T-helper 1 cell treated with Interleukin-12 subunit alpha and Interleukin-12 subunit beta and Interleukin-4 antibody, amounts not matched to agents 30 μg/mL and 1 μg/mL, for 36 hours (primary cell): ENCODE results near the gene HSPA6.
"Not testable (repeated sequence)": the region's sequence is repeated elsewhere in the genome, so short reads cannot be mapped to it uniquely, and the experiment has no call there.

ENCODE experiments used
- H3K27ac Mint-ChIP-seq: one replicate; pipeline ENCODE4 v1.8.0; 2021; ENCODE audit warnings: mild to moderate bottlenecking, mixed read lengths
- H3K27me3 Mint-ChIP-seq: one replicate; pipeline ENCODE4 v1.8.0; 2021; ENCODE audit warnings: low read depth, mixed read lengths
- H3K36me3 Mint-ChIP-seq: one replicate; pipeline ENCODE4 v1.8.0; 2021; ENCODE audit warnings: low read depth, mixed read lengths
- H3K4me1 Mint-ChIP-seq: one replicate; pipeline ENCODE4 v1.8.0; 2021; ENCODE audit warnings: low read depth, mixed read lengths
- H3K4me3 Mint-ChIP-seq: one replicate; pipeline ENCODE4 v1.8.0; 2021; ENCODE audit warnings: mild to moderate bottlenecking, moderate library complexity, mixed read lengths
- H3K9me3 Mint-ChIP-seq: one replicate; pipeline ENCODE4 v1.8.0; 2021; ENCODE audit warnings: mixed read lengths

Gene HSPA6

DNA sequence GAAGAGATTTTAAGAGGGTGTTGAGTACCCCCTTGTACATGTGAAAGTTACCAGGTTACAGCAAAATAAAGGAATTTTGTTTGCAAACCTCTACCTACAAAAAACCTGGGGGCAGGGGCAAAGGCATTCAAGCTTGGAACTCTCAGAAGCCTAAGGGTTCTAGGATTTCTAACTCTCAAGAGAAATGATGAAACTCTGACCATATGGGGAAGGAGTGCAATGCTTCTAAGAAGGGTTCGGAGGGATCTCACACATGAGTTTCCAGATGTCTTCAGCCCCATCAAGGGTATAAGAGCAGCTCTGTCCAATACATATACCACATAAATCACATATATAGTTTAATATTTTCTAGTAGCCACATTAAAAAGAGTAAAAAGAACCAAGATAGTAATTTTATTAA lies 26.4 kb upstream of the HSPA6 start:
- Mint-ChIP-seq H3K36me3 (no peaks in the 10 kb centered on the region), H3K27me3 (peaks cover 64% of the 10 kb centered on the region), H3K9me3 (no peaks in the 10 kb centered on the region), H3K4me1 (peaks cover 7% of the 10 kb centered on the region), H3K4me3 (no peak overlapping the region), H3K27ac (no peak overlapping the region)

DNA sequence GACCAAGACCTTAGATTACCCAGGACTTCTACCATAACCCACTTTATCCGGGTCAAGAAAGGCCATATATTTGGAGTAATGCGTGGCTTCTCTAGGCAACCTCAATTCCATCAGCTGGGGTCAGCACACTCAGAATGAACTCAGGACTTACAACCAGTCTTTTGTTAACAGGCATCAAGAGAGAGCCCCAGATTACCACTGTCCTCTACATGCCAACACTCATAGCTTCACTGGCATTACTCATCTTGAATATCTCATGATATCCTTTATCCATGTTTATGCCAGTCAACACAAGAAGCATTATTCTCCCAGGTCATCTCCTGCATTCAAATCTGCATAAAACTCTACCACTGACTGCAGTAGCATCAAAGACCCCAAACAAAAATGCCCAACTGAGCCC lies 25.7 kb upstream of the HSPA6 start:
- H3K27me3 Mint-ChIP-seq = peaks cover 65% of the 10 kb centered on the region

DNA sequence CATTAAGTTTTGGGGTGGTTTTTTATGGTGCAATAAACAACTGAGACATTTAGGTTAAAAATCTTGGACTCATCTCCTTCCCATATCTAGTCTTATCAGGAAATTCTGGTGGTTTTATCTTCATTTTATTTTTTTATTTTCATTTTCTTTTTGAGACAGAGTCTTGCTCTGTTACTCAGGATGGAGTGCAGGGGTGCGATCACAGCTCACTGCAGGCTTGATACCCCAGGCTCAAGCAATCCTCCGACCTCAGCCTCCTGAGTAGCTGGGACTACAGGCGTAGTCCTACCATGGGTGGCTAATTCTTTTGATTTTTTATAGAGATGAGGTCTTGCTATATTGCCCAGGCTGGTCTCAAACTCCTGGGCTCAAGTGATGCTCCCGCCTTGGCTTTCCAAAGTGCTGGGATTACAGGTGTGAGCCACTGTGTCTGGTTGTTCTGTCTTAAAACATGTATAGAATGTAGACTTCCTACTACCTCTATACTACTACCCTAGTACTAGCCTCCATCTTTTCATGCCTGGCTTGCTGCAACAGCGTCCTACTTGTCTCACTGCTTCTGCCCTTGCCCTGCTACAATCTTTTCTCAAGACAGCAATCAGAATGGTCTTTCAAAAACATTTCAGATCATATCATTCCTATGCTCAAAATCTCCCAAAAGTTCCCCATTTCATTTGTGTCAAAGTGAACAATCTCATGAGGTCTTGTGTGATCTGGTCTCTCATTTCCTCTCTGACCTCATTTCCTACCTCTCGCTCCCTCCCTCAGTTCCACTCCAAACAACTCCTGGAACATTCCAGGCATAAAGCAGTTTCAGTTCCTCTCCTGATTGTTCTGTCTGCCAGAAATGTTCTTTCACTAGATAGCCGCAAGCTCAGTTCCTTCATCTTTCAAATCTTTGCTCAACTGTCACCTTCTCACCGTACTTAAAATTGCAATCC lies 25.0 kb upstream of the HSPA6 start:
- H3K4me1 Mint-ChIP-seq = peaks cover 7% of the 10 kb centered on the region
- no peaks in the 10 kb centered on the region for H3K9me3 Mint-ChIP-seq
- no peak overlapping the region for H3K27ac Mint-ChIP-seq
- H3K4me3 Mint-ChIP-seq = no peak overlapping the region
- no peaks in the 10 kb centered on the region for H3K36me3 Mint-ChIP-seq
- H3K27me3 Mint-ChIP-seq = peaks cover 59% of the 10 kb centered on the region

More for the DNA sequence above, 25.7 kb upstream of the HSPA6 start:
- Mint-ChIP-seq H3K4me1 (peaks cover 7% of the 10 kb centered on the region), H3K27ac (no peak overlapping the region), H3K36me3 (no peaks in the 10 kb centered on the region), H3K9me3 (no peaks in the 10 kb centered on the region), H3K4me3 (no peak overlapping the region)

DNA sequence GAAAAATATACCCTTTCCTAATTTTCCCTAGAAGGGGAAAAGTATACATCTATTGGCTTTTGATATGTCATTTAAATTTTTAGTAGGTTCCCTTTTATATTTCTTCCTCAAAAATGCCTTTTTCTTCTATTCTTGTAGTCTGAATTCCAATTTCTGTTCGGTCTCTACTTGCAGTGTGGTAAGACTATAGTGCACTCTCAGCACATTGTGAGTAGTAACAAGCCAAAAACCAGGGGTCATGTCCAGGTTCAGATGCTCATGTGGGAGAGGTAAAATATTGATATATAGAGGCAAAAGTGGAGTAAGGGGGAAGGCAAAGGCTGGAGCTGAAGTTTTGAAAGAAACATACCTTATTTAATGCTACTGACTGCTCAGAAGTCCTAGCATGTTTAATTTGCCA lies 23.1 kb upstream of the HSPA6 start:
- Mint-ChIP-seq H3K27ac (no peak overlapping the region), H3K4me3 (no peak overlapping the region), H3K27me3 (peaks cover 57% of the 10 kb centered on the region), H3K36me3 (no peaks in the 10 kb centered on the region), H3K4me1 (peaks cover 7% of the 10 kb centered on the region), H3K9me3 (no peaks in the 10 kb centered on the region)

DNA sequence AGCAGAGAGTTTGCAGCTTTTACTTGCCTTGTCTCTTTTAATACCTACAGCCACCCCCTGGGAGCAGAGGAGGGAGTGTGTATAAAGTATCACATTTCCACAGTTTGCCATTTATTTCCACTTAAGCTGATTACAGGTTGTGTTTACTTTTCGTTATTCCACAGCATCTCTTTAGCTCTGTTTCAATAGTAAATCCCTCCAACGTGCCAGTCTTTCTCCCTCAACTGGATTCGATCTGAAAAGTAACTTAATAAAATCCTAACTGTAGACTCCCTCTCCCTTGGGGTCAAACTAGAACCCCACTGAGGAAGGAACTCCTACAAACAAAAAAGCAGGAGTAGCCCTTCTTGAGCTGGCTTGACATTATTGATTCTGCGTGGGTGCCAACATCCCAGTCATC lies 22.2 kb upstream of the HSPA6 start:
- Mint-ChIP-seq H3K4me3 (no peak overlapping the region), H3K27me3 (peaks cover 62% of the 10 kb centered on the region), H3K36me3 (no peaks in the 10 kb centered on the region), H3K27ac (no peak overlapping the region), H3K9me3 (no peaks in the 10 kb centered on the region), H3K4me1 (peaks cover 10% of the 10 kb centered on the region)

DNA sequence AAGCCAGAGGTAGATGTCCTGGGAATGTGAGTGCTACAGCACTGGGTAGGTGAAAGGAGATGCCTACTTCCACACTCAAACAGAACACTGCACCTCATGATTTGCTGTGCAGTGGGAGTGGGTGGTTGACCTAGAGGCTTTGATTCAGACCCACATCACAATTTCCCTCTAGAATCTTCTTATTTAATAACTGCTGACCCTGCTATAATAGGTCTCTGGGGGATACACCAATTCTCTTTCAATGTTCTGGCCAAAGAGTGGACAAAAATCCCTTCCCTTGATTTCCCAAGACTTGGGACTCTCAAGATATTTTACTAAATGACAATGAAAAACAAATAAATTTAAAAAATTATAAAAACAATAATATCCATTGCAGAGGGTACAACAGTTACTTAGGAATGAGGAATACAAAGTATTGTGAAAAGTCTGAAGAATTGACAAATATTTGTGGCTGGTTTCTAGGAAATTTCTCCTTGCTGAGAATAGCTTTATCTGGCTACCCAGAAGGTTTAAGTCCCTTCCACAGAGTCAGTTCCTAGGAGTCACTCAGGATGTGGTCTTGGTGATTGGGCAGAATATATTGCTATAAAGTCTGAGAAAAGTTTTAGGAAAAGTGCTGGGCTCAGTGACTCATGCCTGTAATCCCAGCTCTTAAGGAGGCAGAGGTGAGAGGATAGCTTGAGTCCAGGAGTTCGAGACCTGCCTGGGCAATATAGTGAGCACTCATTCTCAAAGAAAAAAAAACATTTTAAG lies 21.5 kb upstream of the HSPA6 start:
- no peaks in the 10 kb centered on the region for H3K9me3 Mint-ChIP-seq
- no peak overlapping the region for H3K4me3 Mint-ChIP-seq
- peaks cover 10% of the 10 kb centered on the region for H3K4me1 Mint-ChIP-seq
- H3K36me3 Mint-ChIP-seq = no peaks in the 10 kb centered on the region
- peaks cover 59% of the 10 kb centered on the region for H3K27me3 Mint-ChIP-seq
- H3K27ac Mint-ChIP-seq = no peak overlapping the region

DNA sequence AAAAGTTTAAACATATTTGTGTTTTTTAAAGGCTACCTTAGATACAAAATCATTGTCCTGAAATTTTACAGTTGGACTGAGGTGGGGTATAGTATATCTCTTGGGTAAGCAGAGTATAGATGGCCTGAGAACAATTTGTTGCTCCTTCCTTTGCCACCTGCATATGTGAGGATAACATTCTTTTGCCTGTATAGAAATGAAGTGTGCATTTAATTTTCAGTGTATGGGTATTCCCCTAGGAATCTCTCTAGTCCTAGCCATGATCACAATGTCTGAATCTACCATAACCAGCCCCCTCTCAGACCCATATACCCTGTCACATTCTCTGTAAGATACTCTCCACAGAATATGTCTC lies 21.0 kb upstream of the HSPA6 start:
- no peak overlapping the region for H3K27ac Mint-ChIP-seq
- H3K4me1 Mint-ChIP-seq = peaks cover 10% of the 10 kb centered on the region
- peaks cover 57% of the 10 kb centered on the region for H3K27me3 Mint-ChIP-seq
- H3K4me3 Mint-ChIP-seq = no peak overlapping the region
- no peaks in the 10 kb centered on the region for H3K9me3 Mint-ChIP-seq
- no peaks in the 10 kb centered on the region for H3K36me3 Mint-ChIP-seq

DNA sequence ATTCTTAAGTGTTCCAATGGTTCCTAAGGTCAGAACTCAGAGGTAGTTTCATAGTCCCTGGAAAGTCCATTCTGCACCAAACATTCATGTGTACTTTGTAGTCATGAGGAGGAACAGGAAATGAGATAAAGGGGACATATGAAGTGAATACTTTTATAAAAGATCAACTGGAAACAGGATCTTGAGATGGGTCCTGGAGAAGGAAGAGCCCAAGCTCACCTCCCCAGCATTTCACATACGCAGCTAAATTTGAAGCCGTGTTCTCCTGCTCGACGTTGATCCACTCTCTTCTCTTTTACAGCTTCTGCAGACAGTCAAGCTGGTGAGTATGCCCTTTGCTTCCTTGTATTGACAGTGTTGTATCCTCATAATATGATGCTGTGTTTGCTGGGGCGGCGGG lies 18.7 kb upstream of the HSPA6 start:
- Mint-ChIP-seq H3K27me3 (peaks cover 38% of the 10 kb centered on the region), H3K9me3 (no peaks in the 10 kb centered on the region), H3K36me3 (no peaks in the 10 kb centered on the region), H3K4me3 (no peak overlapping the region), H3K27ac (no peak overlapping the region), H3K4me1 (peaks cover 3% of the 10 kb centered on the region)

DNA sequence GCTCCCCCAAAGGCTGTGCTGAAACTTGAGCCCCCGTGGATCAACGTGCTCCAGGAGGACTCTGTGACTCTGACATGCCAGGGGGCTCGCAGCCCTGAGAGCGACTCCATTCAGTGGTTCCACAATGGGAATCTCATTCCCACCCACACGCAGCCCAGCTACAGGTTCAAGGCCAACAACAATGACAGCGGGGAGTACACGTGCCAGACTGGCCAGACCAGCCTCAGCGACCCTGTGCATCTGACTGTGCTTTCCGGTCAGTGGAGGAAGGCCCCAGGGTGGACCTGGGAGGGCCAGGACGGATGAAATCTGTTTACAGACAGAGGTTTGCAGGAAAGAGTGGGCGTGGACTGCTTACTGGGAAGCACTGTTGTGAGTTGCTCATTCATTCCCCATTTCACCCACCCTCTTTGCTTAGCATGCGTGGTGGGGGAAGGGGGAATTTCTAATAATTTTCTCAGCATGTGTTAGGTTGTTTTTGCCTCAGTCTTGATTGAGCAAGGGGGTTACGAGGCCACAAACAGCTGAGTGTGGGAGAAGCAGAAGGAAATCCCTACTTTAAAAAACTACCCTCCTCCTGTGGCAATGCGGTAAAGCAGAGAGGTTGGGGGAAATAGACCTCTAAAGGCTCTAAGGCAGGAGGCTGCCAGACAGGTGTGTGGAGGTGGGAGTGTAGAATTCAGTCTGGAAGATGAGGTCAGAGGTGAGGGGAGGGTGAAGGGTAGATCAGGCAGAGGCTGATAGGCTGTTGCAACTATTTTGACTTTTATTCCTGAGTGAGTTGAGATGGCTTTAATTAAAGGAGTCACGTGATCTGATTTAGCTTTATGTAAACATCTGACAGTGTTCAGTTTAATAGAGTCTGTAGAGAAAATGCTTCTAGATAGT lies 17.8 kb upstream of the HSPA6 start:
- Mint-ChIP-seq H3K36me3 (no peaks in the 10 kb centered on the region), H3K4me3 (no peak overlapping the region), H3K27me3 (peaks cover 31% of the 10 kb centered on the region), H3K4me1 (peaks cover 3% of the 10 kb centered on the region), H3K9me3 (no peaks in the 10 kb centered on the region), H3K27ac (no peak overlapping the region)

DNA sequence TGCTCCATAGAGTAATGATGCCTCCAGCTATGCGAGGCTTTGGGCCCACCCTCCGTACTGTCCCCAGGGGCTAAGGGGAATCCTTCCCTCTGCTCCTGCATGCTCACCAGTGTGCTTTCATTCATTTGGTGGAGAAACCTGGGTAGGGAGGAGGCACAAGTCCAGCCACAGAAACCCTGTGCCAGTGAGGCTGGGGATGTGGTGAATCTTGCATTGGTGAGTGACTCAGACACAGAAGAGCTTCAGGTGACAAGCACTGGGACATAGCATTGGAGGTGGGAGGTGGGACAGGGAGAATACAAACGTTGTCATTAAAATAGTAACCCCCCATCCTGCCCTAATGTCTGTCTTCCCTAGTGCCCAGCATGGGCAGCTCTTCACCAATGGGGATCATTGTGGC lies 13.9 kb upstream of the HSPA6 start:
- H3K4me3 Mint-ChIP-seq = no peak overlapping the region
- H3K27me3 Mint-ChIP-seq = peaks cover 14% of the 10 kb centered on the region
- peaks cover 7% of the 10 kb centered on the region for H3K4me1 Mint-ChIP-seq
- H3K9me3 Mint-ChIP-seq = no peaks in the 10 kb centered on the region
- H3K36me3 Mint-ChIP-seq = no peaks in the 10 kb centered on the region
- no peak overlapping the region for H3K27ac Mint-ChIP-seq

DNA sequence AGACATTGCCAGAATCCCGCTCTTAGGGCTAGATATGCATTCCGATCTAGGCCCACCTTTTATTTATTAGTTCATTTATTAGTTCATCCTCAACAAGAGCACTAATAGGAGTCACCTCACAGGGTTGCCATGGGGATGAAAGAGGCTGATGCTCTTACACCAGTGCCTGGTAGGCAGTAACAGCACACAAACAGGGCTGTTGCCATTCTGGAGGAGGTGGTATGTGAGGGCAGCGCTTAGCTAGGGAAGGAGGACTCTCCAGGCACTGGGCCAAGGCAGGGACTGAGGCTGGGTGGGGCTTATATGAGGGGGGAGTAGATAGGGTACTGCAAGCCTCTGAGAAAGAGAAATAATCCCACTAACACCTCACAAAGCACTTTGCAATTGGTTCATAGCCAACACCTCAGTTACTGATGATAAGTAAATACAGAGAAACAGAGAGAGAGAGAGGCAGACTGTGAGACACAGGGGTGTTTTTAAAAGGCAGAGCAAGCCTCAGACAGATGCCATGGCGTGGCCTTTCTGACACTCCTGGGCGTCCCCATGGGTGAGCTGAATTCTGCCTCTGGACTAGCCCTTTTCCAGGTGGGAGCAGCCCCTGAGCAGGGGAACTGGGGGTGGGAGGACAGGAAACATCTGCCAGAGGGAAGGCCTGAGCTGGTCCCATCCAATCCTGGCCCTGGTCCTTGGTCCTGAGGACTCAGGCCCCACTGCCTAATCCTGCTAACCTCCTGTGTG lies 13.2 kb upstream of the HSPA6 start:
- H3K4me3 Mint-ChIP-seq = no peak overlapping the region
- H3K27me3 Mint-ChIP-seq = peaks cover 11% of the 10 kb centered on the region
- H3K27ac Mint-ChIP-seq = no peak overlapping the region
- H3K36me3 Mint-ChIP-seq = no peaks in the 10 kb centered on the region
- H3K4me1 Mint-ChIP-seq = peaks cover 7% of the 10 kb centered on the region
- no peaks in the 10 kb centered on the region for H3K9me3 Mint-ChIP-seq

DNA sequence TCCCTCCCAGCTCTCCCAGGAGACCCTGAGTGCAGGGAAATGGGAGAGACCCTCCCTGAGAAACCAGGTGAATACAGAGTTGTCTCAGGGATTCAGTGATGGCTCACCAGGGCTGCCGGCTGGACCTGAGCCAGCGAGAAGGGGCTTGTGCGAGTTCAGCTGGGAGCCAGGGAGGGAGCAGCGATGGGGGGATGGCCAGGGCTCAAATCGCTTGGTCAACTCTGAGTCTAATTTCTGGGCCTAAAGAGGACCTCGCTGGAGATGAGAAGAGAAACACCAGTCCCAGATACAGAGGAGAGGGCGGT lies 12.6 kb upstream of the HSPA6 start:
- Mint-ChIP-seq H3K4me3 (no peak overlapping the region), H3K4me1 (peaks cover 4% of the 10 kb centered on the region), H3K36me3 (no peaks in the 10 kb centered on the region), H3K27ac (no peak overlapping the region), H3K27me3 (peaks cover 5% of the 10 kb centered on the region), H3K9me3 (no peaks in the 10 kb centered on the region)

DNA sequence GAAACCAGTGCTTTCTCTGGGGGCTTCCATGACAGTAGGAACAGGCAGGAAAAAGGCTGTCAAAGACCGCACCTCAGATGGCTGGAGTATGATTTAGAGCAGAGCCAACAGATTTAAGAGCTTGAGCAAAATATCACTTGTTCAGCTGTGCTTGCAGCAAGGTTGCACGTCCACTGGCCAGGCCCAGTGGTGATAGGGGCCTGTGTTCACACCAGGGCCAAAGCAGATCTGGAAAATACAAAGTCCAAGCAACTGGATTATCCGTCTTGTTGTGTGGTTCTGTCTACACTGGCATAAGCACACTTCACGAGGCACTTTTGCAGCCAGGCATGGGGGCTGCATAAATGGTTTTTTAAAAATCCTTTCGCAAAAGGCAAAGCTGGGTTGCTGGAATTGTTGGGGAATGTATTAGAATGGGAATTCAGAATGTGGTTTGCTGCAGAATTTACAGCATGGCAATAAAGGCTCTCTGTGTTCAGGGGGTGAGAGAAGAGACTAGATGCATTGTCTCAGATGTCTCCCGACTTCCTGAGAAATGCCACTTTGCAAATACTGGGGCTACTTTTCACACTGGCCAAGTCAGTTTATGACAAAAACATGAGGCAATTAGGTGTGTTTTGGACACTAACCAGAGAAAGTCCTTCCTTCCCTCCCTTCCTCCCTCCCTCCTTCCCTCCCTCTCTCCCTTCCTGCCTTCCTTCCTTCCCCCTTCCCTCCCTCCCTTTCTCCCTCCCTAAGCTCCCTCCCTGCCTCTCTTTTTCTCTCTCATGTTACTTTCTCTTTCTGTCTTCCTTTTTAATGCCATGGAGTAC lies 11.5 kb upstream of the HSPA6 start:
- not testable (repeated sequence) for H3K27me3 Mint-ChIP-seq, H3K36me3 Mint-ChIP-seq, H3K9me3 Mint-ChIP-seq, H3K27ac Mint-ChIP-seq, H3K4me3 Mint-ChIP-seq, H3K4me1 Mint-ChIP-seq
